H1 (cell line): ENCODE measurements around the gene OSM. TPM values are rescaled to one million over a fixed set of nuclear protein-coding genes. Genes with fewer than 3 reads are reported as not detected.
A peak's percentile ranks its signal among the peaks of the same experiment; 100 is the strongest.

ENCODE experiments used
- CTCF ChIA-PET: fragments of 300-600 bp; sonication (Branson Sonifier 250); formaldehyde crosslinking; loops from one replicate; lab custom pipeline; 2021; ENCODE audit not compliant: partially characterized antibody; lab: Charles Lee
- POLR2A ChIA-PET: fragments of 300-600 bp; sonication (Branson Sonifier 250); formaldehyde crosslinking; loops from one replicate; lab custom pipeline; 2021; ENCODE audit warnings: inconsistent platforms; ENCODE audit not compliant: partially characterized antibody; lab: Charles Lee
- DNase-seq, 2 experiments: peaks; one replicate each; pipeline versions ENCODE4 v3.0.0 to v3.0.0-alpha.2; 2010 to 2022; ENCODE audit warnings: low spot score in 2 of 2, low read depth in 1 of 2, mixed read lengths in 1 of 2
- FAIRE-seq: peaks from 2 replicates; lab custom pipeline; 2011; peaks lifted over from hg19 to GRCh38; lab: Jason Lieb, UNC
- H2AFZ ChIP-seq: 2 replicates; pipeline ENCODE4 v1.8.1; 2012; ENCODE audit warnings: low read length, inconsistent platforms
- H2AK5ac ChIP-seq: 2 replicates; pipeline ENCODE4 v1.6.1; 2013; ENCODE audit warnings: low read depth, low read length
- H2BK120ac ChIP-seq: replicated peaks from 2 replicates; pipeline ENCODE3; 2013; ENCODE audit warnings: low read depth, low read length, inconsistent platforms
- H2BK12ac ChIP-seq: 2 replicates; pipeline ENCODE4 v1.6.1; 2013; ENCODE audit warnings: low read depth, low read length
- H2BK15ac ChIP-seq: 2 replicates; pipeline ENCODE4 v1.6.1; 2013; ENCODE audit warnings: low read length
- H2BK20ac ChIP-seq: 2 replicates; pipeline ENCODE4 v1.6.1; 2013; ENCODE audit warnings: low read length
- H2BK5ac ChIP-seq: 2 replicates; pipeline ENCODE4 v1.6.1; 2013; ENCODE audit warnings: low read depth, low read length
- H3K14ac ChIP-seq: 2 replicates; pipeline ENCODE4 v1.6.1; 2013; ENCODE audit warnings: inconsistent platforms; ENCODE audit not compliant: insufficient read length
- H3K18ac ChIP-seq: 2 replicates; pipeline ENCODE4 v1.6.1; 2013; ENCODE audit warnings: low read length; ENCODE audit errors: extremely low read depth
- H3K23ac ChIP-seq: 2 replicates; pipeline ENCODE4 v1.6.1; 2013; ENCODE audit warnings: inconsistent platforms; ENCODE audit not compliant: insufficient read length
- H3K23me2 ChIP-seq: 2 replicates; pipeline ENCODE4 v1.6.1; 2013; ENCODE audit warnings: low read depth, low read length
- H3K27ac ChIP-seq: 2 replicates; pipeline ENCODE4 v1.6.1; 2011; ENCODE audit warnings: low read depth, low read length, inconsistent platforms
- H3K27me3 ChIP-seq, 4 experiments: replicated peaks in 1 of 4; 1 replicate in 1 of 4; 2 replicates in 3 of 4; pipeline versions ENCODE4 v1.6.1 to v1.8.1; 2011 to 2013; ENCODE audit warnings: low read length in 3 of 4, mild to moderate bottlenecking in 3 of 4, inconsistent platforms in 2 of 4, mixed read lengths in 2 of 4, moderate library complexity in 1 of 4; ENCODE audit not compliant: control insufficient read depth in 3 of 4, insufficient read depth in 3 of 4; ENCODE audit errors: extremely low read depth in 1 of 4
- H3K36me3 ChIP-seq, 4 experiments: 2 replicates each; pipeline versions ENCODE4 v1.6.1 to v1.8.1; 2011 to 2013; ENCODE audit warnings: mild to moderate bottlenecking in 4 of 4, low read length in 3 of 4, moderate library complexity in 2 of 4, control low read depth in 1 of 4, inconsistent platforms in 1 of 4; ENCODE audit not compliant: insufficient read depth in 4 of 4, control insufficient read depth in 2 of 4
- H3K4ac ChIP-seq: replicated peaks from 2 replicates; pipeline ENCODE3; 2013; ENCODE audit warnings: low read length, low read depth, mixed read lengths, inconsistent platforms; ENCODE audit not compliant: insufficient read length
- H3K4me1 ChIP-seq, 4 experiments: replicated peaks in 1 of 4; 1 replicate in 1 of 4; 2 replicates in 3 of 4; pipeline versions ENCODE4 v1.6.1 to v1.8.1; 2011 to 2013; ENCODE audit warnings: low read length in 3 of 4, inconsistent platforms in 2 of 4, mixed read lengths in 1 of 4; ENCODE audit not compliant: insufficient read depth in 4 of 4, control insufficient read depth in 3 of 4
- H3K4me2 ChIP-seq, 2 experiments: 2 replicates each; pipeline versions ENCODE4 v1.6.1 to v1.8.1; 2011 to 2013; ENCODE audit warnings: low read depth in 2 of 2, low read length in 2 of 2, control low read depth in 1 of 2, inconsistent platforms in 1 of 2, mild to moderate bottlenecking in 1 of 2; ENCODE audit not compliant: insufficient read depth in 1 of 2
- H3K4me3 ChIP-seq, 4 experiments: fragments of 200-600, 300-600 bp in 1 of 4; sonication (generic), shearing (Covaris generic), sonication (Bioruptor Twin) in 1 of 4; 2 replicates each; pipeline versions ENCODE4 v1.5.1 to v1.8.1; 2011 to 2016; ENCODE audit warnings: low read length in 4 of 4, low read depth in 3 of 4, control low read depth in 2 of 4, inconsistent platforms in 2 of 4, mild to moderate bottlenecking in 2 of 4, mixed read lengths in 1 of 4, moderate library complexity in 1 of 4; ENCODE audit not compliant: insufficient read depth in 2 of 4; ENCODE audit errors: extremely low read depth in 1 of 4
- H3K56ac ChIP-seq: replicated peaks from 2 replicates; pipeline ENCODE3; 2013; ENCODE audit warnings: low read depth, mild to moderate bottlenecking, mixed read lengths, low read length, inconsistent platforms; ENCODE audit not compliant: insufficient read length
- H3K79me1 ChIP-seq: 2 replicates; pipeline ENCODE4 v1.6.1; 2013; ENCODE audit warnings: low read depth, low read length, control low read depth
- H3K79me2 ChIP-seq, 2 experiments: 2 replicates each; pipeline versions ENCODE4 v1.6.1 to v1.8.1; 2012 to 2013; ENCODE audit warnings: low read length in 2 of 2, mild to moderate bottlenecking in 2 of 2, inconsistent platforms in 1 of 2; ENCODE audit not compliant: insufficient read depth in 2 of 2, control insufficient read depth in 1 of 2
- H3K9ac ChIP-seq, 4 experiments: replicated peaks in 1 of 4; 1 replicate in 1 of 4; 2 replicates in 3 of 4; pipeline versions ENCODE4 v1.6.1 to v1.8.1; 2011 to 2013; ENCODE audit warnings: low read depth in 3 of 4, low read length in 3 of 4, control low read depth in 2 of 4, mild to moderate bottlenecking in 2 of 4, moderate library complexity in 2 of 4, inconsistent platforms in 1 of 4; ENCODE audit errors: extremely low read depth in 1 of 4
- H3K9me3 ChIP-seq, 2 experiments: 2 replicates each; pipeline versions ENCODE4 v1.6.1 to v1.8.1; 2012 to 2013; ENCODE audit warnings: mild to moderate bottlenecking in 2 of 2, moderate library complexity in 2 of 2, control low read depth in 1 of 2, inconsistent platforms in 1 of 2, low read depth in 1 of 2, low read length in 1 of 2, mixed read lengths in 1 of 2; ENCODE audit not compliant: insufficient read depth in 2 of 2
- H4K20me1 ChIP-seq, 2 experiments: replicated peaks in 1 of 2; 2 replicates each; pipeline versions ENCODE3 to v1.8.1; 2011 to 2013; ENCODE audit warnings: inconsistent platforms in 2 of 2, low read length in 2 of 2, mild to moderate bottlenecking in 1 of 2; ENCODE audit not compliant: insufficient read depth in 2 of 2, control insufficient read depth in 1 of 2
- H4K5ac ChIP-seq: 2 replicates; pipeline ENCODE4 v1.6.1; 2013; ENCODE audit warnings: low read length, low read depth, mixed read lengths, inconsistent platforms; ENCODE audit not compliant: insufficient read length
- H4K8ac ChIP-seq: 2 replicates; pipeline ENCODE4 v1.8.0; 2013; ENCODE audit warnings: mild to moderate bottlenecking, moderate library complexity, low read length, inconsistent platforms; ENCODE audit not compliant: insufficient read depth; ENCODE audit errors: extremely low read depth
- H4K91ac ChIP-seq: replicated peaks from 2 replicates; pipeline ENCODE3; 2013; ENCODE audit warnings: low read length, mixed read lengths, inconsistent platforms; ENCODE audit not compliant: insufficient read length
- EZH2 ChIP-seq: fragments of 200-600 bp; sonication (generic); IDR thresholded peaks from 2 replicates; pipeline ENCODE4 v1.7.1; 2012; ENCODE audit warnings: low read depth, mild to moderate bottlenecking, moderate library complexity, low read length, inconsistent platforms; ENCODE audit not compliant: severe bottlenecking
- HDAC6 ChIP-seq: IDR thresholded peaks from one replicate; pipeline ENCODE4 v1.7.1; 2012; ENCODE audit warnings: low read depth, mild to moderate bottlenecking, inconsistent platforms, low read length, moderate library complexity
- RAD21 ChIP-seq, 2 experiments: IDR thresholded peaks in 1 of 2; conservative IDR thresholded peaks in 1 of 2; 2 replicates each; pipeline ENCODE4 v1.6.1; 2011; ENCODE audit warnings: low read depth in 2 of 2, low read length in 2 of 2, improper control_type of control experiment in 1 of 2, inconsistent platforms in 1 of 2, mild to moderate bottlenecking in 1 of 2, moderate library complexity in 1 of 2
- WGBS, 2 experiments: shearing (Covaris generic) in 1 of 2; methylation state at CpG; one replicate each; pipeline versions ENCODE4 v1.1.6 to v1.1.7; 2013 to 2015; ENCODE audit warnings: low lambda C conversion rate in 2 of 2, mixed read lengths in 2 of 2, inconsistent platforms in 1 of 2, low coverage in 1 of 2, missing lambda C conversion rate in 1 of 2; ENCODE audit not compliant: insufficient replicate concordance in 2 of 2, insufficient coverage in 1 of 2, insufficient read length in 1 of 2; ENCODE audit errors: extremely low coverage in 1 of 2, missing lambda C conversion rate in 1 of 2; 5-methylcytosine and 5-hydroxymethylcytosine counted together
- polyA plus RNA-seq, 7 experiments: library from polyadenylated mRNA; depleted of rRNA in 3 of 7; stranded (reverse) in 5 of 7; unstranded in 2 of 7; fragments of >200 nt in 5 of 7; fragments of 200-250 nt in 2 of 7; gene quantifications; 1 replicate in 5 of 7; 2 replicates in 1 of 7; 4 replicates in 1 of 7; pipeline versions ENCODE4 v1.2.1 to v1.2.3, GENCODE V29; 2011 to 2013; ENCODE audit warnings: missing spikeins in 2 of 7, mixed read lengths in 2 of 7
- total RNA-seq: library from RNA; stranded (reverse); fragmentation: NEBNext Ultra II Directional; extraction: Animal tissue kit (Norgen Biotek cat#: 25700); gene quantifications from 2 replicates; pipeline ENCODE4 v1.2.1, GENCODE V29; 2021
- TF ChIP-seq, protein P1 (sequence below), 3 experiments: IDR thresholded peaks; 1 replicate in 2 of 3; 2 replicates in 1 of 3; pipeline versions ENCODE4 v1.5.1 to v1.6.1; 2011; ENCODE audit warnings: low read length in 3 of 3, mild to moderate bottlenecking in 3 of 3, inconsistent platforms in 2 of 3, low read depth in 1 of 3, moderate library complexity in 1 of 3; ENCODE audit not compliant: insufficient read depth in 1 of 3; ENCODE audit errors: control extremely low read depth in 1 of 3
- TF ChIP-seq, protein P2 (sequence below): IDR thresholded peaks from 2 replicates; pipeline ENCODE4 v1.6.1; 2011; ENCODE audit warnings: low read length, improper control_type of control experiment

The OSM gene
- total and polyA plus RNA-seq, 2 of the 8 experiments (the other 6 are each of a cell fraction or from before 2014, with no cell fraction given): not detected

DNA sequence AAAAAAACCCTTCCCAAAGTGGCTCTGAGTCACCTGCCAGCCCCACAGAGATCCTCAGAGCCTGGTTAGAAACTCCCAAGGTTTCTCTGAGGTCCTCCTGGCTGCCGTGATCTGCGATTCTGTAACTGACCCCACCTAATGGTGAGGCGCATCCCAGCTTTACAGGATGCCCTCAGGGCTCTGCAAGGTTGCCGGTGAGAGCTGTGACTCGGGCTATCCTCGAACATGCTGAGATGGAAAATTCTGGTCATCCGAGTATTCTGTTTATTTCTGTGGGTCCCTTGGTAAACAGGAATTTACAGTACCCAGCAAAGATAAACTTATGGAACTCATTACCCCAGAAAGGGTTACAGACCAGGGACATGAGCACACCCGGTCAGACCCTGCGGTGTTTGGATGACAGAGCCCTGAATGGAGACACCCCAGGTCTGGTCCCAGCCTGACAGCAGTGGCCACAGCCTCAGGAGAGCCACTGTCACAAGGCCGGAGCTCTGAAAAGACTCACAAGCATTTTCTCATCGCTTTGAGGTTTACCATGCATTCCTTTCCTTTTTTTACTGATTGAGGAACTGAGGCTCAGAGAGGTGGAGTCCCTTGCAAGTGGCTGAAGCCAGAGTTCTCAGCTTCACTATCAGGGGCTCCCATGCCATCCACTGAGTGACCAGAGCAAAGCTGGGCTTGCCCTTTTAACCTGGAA, 42.3 kb downstream of the OSM start:
- Histone ChIP-seq H3K18ac (no peak overlapping the region; the same call in 1 of the 2 replicates), H4K91ac (no peak overlapping the region), H2AFZ (no peak overlapping the region), H3K56ac (no peak overlapping the region), H4K8ac (no peak overlapping the region), H2AK5ac (no peak overlapping the region), H3K27me3 (peaks cover 0 to 3% (median 0%) of the 10 kb centered on the region in 4 experiments; a peak in 1 of 7 replicates), H3K79me1 (no peaks in the 10 kb centered on the region; the same call in 1 of the 2 replicates), H4K5ac (no peak overlapping the region), H3K27ac (no peak overlapping the region), H2BK5ac (no peak overlapping the region), H3K4me2 (no peak overlapping the region), H3K9ac (no peak overlapping the region; a peak in 1 of 7 replicates), H3K4ac (no peak overlapping the region), H3K23me2 (no peaks in the 10 kb centered on the region; the same call in none of the 2 replicates), H3K36me3 (no peaks in the 10 kb centered on the region), H2BK120ac (no peak overlapping the region), H3K23ac (no peak overlapping the region), H2BK15ac (no peak overlapping the region; the same call in 1 of the 2 replicates), H4K20me1 (peaks cover 0 to 2% of the 10 kb centered on the region in 2 experiments), H3K79me2 (no peaks in the 10 kb centered on the region), H3K14ac (no peak overlapping the region), H2BK12ac (no peak overlapping the region), H3K4me1 (peaks cover 0 to 6% (median 5%) of the 10 kb centered on the region in 4 experiments; a peak in 5 of 7 replicates), H3K9me3 (no peaks in the 10 kb centered on the region), H2BK20ac (no peak overlapping the region), H3K4me3 (no peak overlapping the region)
- ChIA-PET CTCF (interaction anchor here (0.5 to 2.0 kb wide), 9 partner anchors 16 to 1112 kb away, joined by 3 to 6 read pairs (median 4); no protein-coding TSS in a partner anchor), POLR2A (interaction anchor here (1.0 to 1.3 kb wide), 3 partner anchors 9 to 13 kb away, joined by 3 read pairs; no protein-coding TSS in a partner anchor)
- 0 out of 4 replicates have a peak, but pooled peaks have one; percentile 2 to 12 for TF ChIP-seq RAD21 (IDR thresholded peaks at IDR 0.05 in 1 of 2, conservative IDR thresholded peaks at IDR 0.05 in 1 of 2; ENCODE audit: low read depth in 2 of 2, low read length in 2 of 2)
- TF ChIP-seq, protein P1, sequence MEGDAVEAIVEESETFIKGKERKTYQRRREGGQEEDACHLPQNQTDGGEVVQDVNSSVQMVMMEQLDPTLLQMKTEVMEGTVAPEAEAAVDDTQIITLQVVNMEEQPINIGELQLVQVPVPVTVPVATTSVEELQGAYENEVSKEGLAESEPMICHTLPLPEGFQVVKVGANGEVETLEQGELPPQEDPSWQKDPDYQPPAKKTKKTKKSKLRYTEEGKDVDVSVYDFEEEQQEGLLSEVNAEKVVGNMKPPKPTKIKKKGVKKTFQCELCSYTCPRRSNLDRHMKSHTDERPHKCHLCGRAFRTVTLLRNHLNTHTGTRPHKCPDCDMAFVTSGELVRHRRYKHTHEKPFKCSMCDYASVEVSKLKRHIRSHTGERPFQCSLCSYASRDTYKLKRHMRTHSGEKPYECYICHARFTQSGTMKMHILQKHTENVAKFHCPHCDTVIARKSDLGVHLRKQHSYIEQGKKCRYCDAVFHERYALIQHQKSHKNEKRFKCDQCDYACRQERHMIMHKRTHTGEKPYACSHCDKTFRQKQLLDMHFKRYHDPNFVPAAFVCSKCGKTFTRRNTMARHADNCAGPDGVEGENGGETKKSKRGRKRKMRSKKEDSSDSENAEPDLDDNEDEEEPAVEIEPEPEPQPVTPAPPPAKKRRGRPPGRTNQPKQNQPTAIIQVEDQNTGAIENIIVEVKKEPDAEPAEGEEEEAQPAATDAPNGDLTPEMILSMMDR (IDR thresholded peaks at IDR 0.05; ENCODE audit: control extremely low read depth in 1 of 3, insufficient read depth in 1 of 3, low read depth in 1 of 3, low read length in 3 of 3): peak in 1 of 3 experiments; percentile 9; a peak in 1 of 4 replicates
- no peak for TF ChIP-seq HDAC6
- TF ChIP-seq EZH2: no peak
- TF ChIP-seq, protein P2, sequence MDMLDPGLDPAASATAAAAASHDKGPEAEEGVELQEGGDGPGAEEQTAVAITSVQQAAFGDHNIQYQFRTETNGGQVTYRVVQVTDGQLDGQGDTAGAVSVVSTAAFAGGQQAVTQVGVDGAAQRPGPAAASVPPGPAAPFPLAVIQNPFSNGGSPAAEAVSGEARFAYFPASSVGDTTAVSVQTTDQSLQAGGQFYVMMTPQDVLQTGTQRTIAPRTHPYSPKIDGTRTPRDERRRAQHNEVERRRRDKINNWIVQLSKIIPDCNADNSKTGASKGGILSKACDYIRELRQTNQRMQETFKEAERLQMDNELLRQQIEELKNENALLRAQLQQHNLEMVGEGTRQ: no peak
- FAIRE-seq: no peak
- DNase-seq: no peak
- 83% methylated on average over 11 of the region's 11 CpGs; no CpG with 5 or more reads in 1 of the 2 experiments for WGBS, 2 experiments
